ENCODE measurements around the gene PCMTD2. TPM values are rescaled to one million over a fixed set of nuclear protein-coding genes. Genes with fewer than 3 reads are reported as not detected.

Gene PCMTD2
- total RNA-seq, 1 experiment from 2014 or later = 52.0 TPM

GRCh38 chr20:64245746-64246595 is 9.6 kb upstream of the PCMTD2 start:
- Mint-ChIP-seq H3K36me3 (ENCODE audit: insufficient read depth in 1 of 3, low read depth in 3 of 3) (peaks cover 0 to 2% (median 0%) of the 10 kb centered on the region in 3 experiments; a peak in 2 of 7 replicates), H3K9me3 (no peaks in the 10 kb centered on the region; a peak in 1 of 5 replicates), H3K27ac (no peak overlapping the region; a peak in 1 of 7 replicates), H3K4me3 (no peak overlapping the region), H3K27me3 (ENCODE audit: low read depth) (peaks cover 41% of the 10 kb centered on the region), H3K4me1 (peaks cover 0 to 4% of the 10 kb centered on the region in 2 experiments; a peak in 1 of 4 replicates)
- no peak overlapping the region for H3K4ac ChIP-seq (ENCODE audit: low read depth, low read length)
- H4K20me1 ChIP-seq (ENCODE audit: control insufficient read depth, insufficient read depth, insufficient read length) = no peaks in the 10 kb centered on the region
- H2BK12ac ChIP-seq (ENCODE audit: insufficient read length, low read depth, low read length) = no peak overlapping the region
- H2BK120ac ChIP-seq (ENCODE audit: low read depth, low read length, poor library complexity, severe bottlenecking) = no peak overlapping the region
- no peak overlapping the region for H3K9ac ChIP-seq (ENCODE audit: extremely low read depth, insufficient read length, low read length)
- H4K91ac ChIP-seq (ENCODE audit: insufficient read length, low read depth, low read length) = no peak overlapping the region
- H3K56ac ChIP-seq (ENCODE audit: insufficient read length, low read depth, low read length) = no peak overlapping the region
- no peak overlapping the region for H4K5ac ChIP-seq (ENCODE audit: insufficient read length, low read depth, low read length)
- no peak for TF ChIP-seq CTCF (conservative IDR thresholded peaks at IDR 0.05)
- no CpG with 5 or more reads among the region's 9 CpGs for WGBS (ENCODE audit: extremely low coverage, insufficient read length, low lambda C conversion rate)
- H3T11ph ChIP-seq (ENCODE audit: low read length) = no peak overlapping the region
- no peak overlapping the region for H2AK5ac ChIP-seq (ENCODE audit: insufficient read length, low read length)
- H2BK5ac ChIP-seq (ENCODE audit: insufficient read length, low read length) = no peak overlapping the region
- H3K14ac ChIP-seq (ENCODE audit: insufficient read depth, low read length) = no peak overlapping the region; the same call in 1 of the 2 replicates
- H3K79me2 ChIP-seq (ENCODE audit: insufficient read depth, low read length) = no peaks in the 10 kb centered on the region
- no peak overlapping the region for H3K23ac ChIP-seq (ENCODE audit: insufficient read length, low read depth, low read length)
- no peak overlapping the region for H3K18ac ChIP-seq (ENCODE audit: insufficient read length, low read depth, low read length)
- H3K23me2 ChIP-seq (ENCODE audit: insufficient read length, low read depth, low read length, poor library complexity, severe bottlenecking) = no peaks in the 10 kb centered on the region
- H3K27ac ChIP-seq (ENCODE audit: insufficient read length, low read depth, low read length) = no peak overlapping the region
- no peaks in the 10 kb centered on the region for H3K27me3 ChIP-seq (ENCODE audit: insufficient read depth, low read length)
- no peak overlapping the region for H4K8ac ChIP-seq (replicated peaks; ENCODE audit: insufficient read length, low read depth, low read length)
- H3K9me3 ChIP-seq (ENCODE audit: control insufficient read depth, low read depth, low read length) = no peaks in the 10 kb centered on the region
- no peak overlapping the region for H3K4me2 ChIP-seq (ENCODE audit: insufficient read depth, insufficient read length, low read length)
- H3K79me1 ChIP-seq (ENCODE audit: insufficient read depth, low read depth, low read length, poor library complexity, severe bottlenecking) = no peaks in the 10 kb centered on the region
- no peaks in the 10 kb centered on the region for H3K4me1 ChIP-seq (ENCODE audit: insufficient read depth, low read length)
- H2AFZ ChIP-seq (ENCODE audit: low read length) = no peak overlapping the region
- no peak overlapping the region for H2BK20ac ChIP-seq (ENCODE audit: low read depth, low read length, poor library complexity, severe bottlenecking)
- DNase-seq = peak; percentile 11
- H2BK15ac ChIP-seq (ENCODE audit: low read depth, low read length) = no peak overlapping the region
